Ovary (tissue), 3 donors: Measurements from ENCODE around the gene TXNDC17.

ENCODE experiments used
- EP300 ChIP-seq: sonication (generic); formaldehyde crosslinking; IDR thresholded peaks from one replicate; pipeline ENCODE4 v1.6.1; 2017; ENCODE audit warnings: antibody characterized with exemption
- TF ChIP-seq, protein P1 (sequence below), 3 donors: fragments of 450-650 bp in 2 of 3; fragments of 200-600 bp in 1 of 3; IDR thresholded peaks; one replicate each; pipeline versions ENCODE4 v1.5.1 to v1.8.0; 2016 to 2022; ENCODE audit warnings: antibody characterized with exemption in 3 of 3, mild to moderate bottlenecking in 1 of 3
- donor health status: DM: no; HTN: no; CAD: no.

GRCh38 chr17:6630390-6630789, 10.5 kb upstream of the TXNDC17 start:
- TF ChIP-seq, protein P1, sequence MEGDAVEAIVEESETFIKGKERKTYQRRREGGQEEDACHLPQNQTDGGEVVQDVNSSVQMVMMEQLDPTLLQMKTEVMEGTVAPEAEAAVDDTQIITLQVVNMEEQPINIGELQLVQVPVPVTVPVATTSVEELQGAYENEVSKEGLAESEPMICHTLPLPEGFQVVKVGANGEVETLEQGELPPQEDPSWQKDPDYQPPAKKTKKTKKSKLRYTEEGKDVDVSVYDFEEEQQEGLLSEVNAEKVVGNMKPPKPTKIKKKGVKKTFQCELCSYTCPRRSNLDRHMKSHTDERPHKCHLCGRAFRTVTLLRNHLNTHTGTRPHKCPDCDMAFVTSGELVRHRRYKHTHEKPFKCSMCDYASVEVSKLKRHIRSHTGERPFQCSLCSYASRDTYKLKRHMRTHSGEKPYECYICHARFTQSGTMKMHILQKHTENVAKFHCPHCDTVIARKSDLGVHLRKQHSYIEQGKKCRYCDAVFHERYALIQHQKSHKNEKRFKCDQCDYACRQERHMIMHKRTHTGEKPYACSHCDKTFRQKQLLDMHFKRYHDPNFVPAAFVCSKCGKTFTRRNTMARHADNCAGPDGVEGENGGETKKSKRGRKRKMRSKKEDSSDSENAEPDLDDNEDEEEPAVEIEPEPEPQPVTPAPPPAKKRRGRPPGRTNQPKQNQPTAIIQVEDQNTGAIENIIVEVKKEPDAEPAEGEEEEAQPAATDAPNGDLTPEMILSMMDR (IDR thresholded peaks at IDR 0.05), result no peak
- TF ChIP-seq EP300, result no peak
